Esophagus squamous epithelium (tissue), 5 donors: ENCODE data around the gene FGF5. TPM values are rescaled to one million over a fixed set of nuclear protein-coding genes. Genes with fewer than 3 reads are reported as not detected.

Experiments
- DNase-seq: peaks from one replicate; lab custom pipeline; 2025; lab: John Stamatoyannopoulos, UW
- H3K27ac ChIP-seq, 4 donors: fragments of 200-600 bp; sonication (generic); one replicate each; pipeline ENCODE4 v1.5.1; 2016 to 2019; ENCODE audit warnings: mild to moderate bottlenecking in 1 of 4
- H3K27me3 ChIP-seq, 4 donors: fragments of 200-600 bp; sonication (generic); 1 replicate in 3 of 4; 2 replicates in 1 of 4; pipeline versions ENCODE4 v1.5.1 to v1.6.0; 2017 to 2021; ENCODE audit warnings: antibody characterized with exemption in 1 of 4
- H3K36me3 ChIP-seq, 3 donors: fragments of 200-600 bp; sonication (generic); one replicate each; pipeline ENCODE4 v1.5.1; 2016 to 2019
- H3K4me1 ChIP-seq, 3 donors: fragments of 200-600 bp; sonication (generic); one replicate each; pipeline ENCODE4 v1.5.1; 2017 to 2019
- H3K4me3 ChIP-seq, 4 donors: fragments of 200-600 bp; sonication (generic); 1 replicate in 3 of 4; 2 replicates in 1 of 4; pipeline ENCODE4 v1.5.1; 2016 to 2019; ENCODE audit warnings: mild to moderate bottlenecking in 2 of 4, moderate library complexity in 1 of 4
- H3K9me3 ChIP-seq, 3 donors: fragments of 200-600 bp; sonication (generic); one replicate each; pipeline ENCODE4 v1.5.1; 2016 to 2019
- CTCF ChIP-seq, 6 experiments: fragments of 450-650 bp in 4 of 6; fragments of 200-600 bp in 2 of 6; sonication (generic) in 2 of 6; IDR thresholded peaks; one replicate each; pipeline ENCODE4 v1.5.1; 2016 to 2019; ENCODE audit warnings: antibody characterized with exemption in 6 of 6, mild to moderate bottlenecking in 4 of 6, moderate library complexity in 4 of 6
- POLR2A ChIP-seq, 4 donors: fragments of 450-650 bp; IDR thresholded peaks; one replicate each; pipeline ENCODE4 v1.6.1; 2017; ENCODE audit warnings: antibody characterized with exemption in 4 of 4, mild to moderate bottlenecking in 4 of 4, moderate library complexity in 3 of 4
- WGBS, 2 donors: methylation state at CpG; one replicate each; pipeline ENCODE4 v1.1.5; 2018; 5-methylcytosine and 5-hydroxymethylcytosine counted together
- intact Hi-C: fragments of 100-400 bp; cut with DNase I; formaldehyde crosslinking; loops from one replicate; pipeline ENCODE4 v1.15.0; 2022
- total RNA-seq, 4 donors: library from RNA; depleted of rRNA; stranded (reverse); fragments of >200 nt; gene quantifications; one replicate each; pipeline ENCODE4 v1.1.0, GENCODE V29; 2016
- donor health status: DM: yes; HTN: yes; CAD: no.

Gene FGF5
- total RNA-seq, 4 donors from 2014 or later = not detected

- intact Hi-C loops = no loop called here
- H3K4me1 ChIP-seq = no peaks in the 10 kb centered on the region
- H3K4me3 ChIP-seq = no peak overlapping the region
- H3K27ac ChIP-seq = no peak overlapping the region
- H3K27me3 ChIP-seq = peaks cover 0 to 71% (median 4%) of the 10 kb centered on the region in 4 donors
- TF ChIP-seq CTCF (IDR thresholded peaks at IDR 0.05) = no peak
- no peaks in the 10 kb centered on the region for H3K9me3 ChIP-seq
- WGBS, 2 donors = 38 to 40% methylated on average over 4 of the region's 4 CpGs
- H3K36me3 ChIP-seq = no peaks in the 10 kb centered on the region
- no peak for DNase-seq
Observed at GRCh38 chr4:80259012-80259411, 7.5 kb upstream of the FGF5 start.

GRCh38 chr4:80259817-80260216 is 6.6 kb upstream of the FGF5 start:
- Histone ChIP-seq H3K36me3 (no peaks in the 10 kb centered on the region), H3K4me1 (no peaks in the 10 kb centered on the region), H3K27me3 (peaks cover 0 to 74% (median 12%) of the 10 kb centered on the region in 4 donors), H3K9me3 (no peaks in the 10 kb centered on the region), H3K4me3 (no peak overlapping the region), H3K27ac (no peak overlapping the region)
- TF ChIP-seq CTCF (IDR thresholded peaks at IDR 0.05) = no peak
- no peak for TF ChIP-seq POLR2A (IDR thresholded peaks at IDR 0.05)
- WGBS, 2 donors = 84% methylated on average over 3 of the region's 3 CpGs
- intact Hi-C loops = no loop called here
- DNase-seq = no peak

- Histone ChIP-seq H3K4me1 (peaks cover 7 to 21% (median 10%) of the 10 kb centered on the region in 3 donors), H3K27me3 (peaks cover 0 to 82% (median 24%) of the 10 kb centered on the region in 4 donors), H3K4me3 (no peak overlapping the region), H3K27ac (no peak overlapping the region), H3K36me3 (no peaks in the 10 kb centered on the region), H3K9me3 (no peaks in the 10 kb centered on the region)
- WGBS, 2 donors = 58 to 81% methylated on average over 1 to 2 of the region's 3 CpGs
- intact Hi-C loops = no loop called here
- TF ChIP-seq POLR2A (IDR thresholded peaks at IDR 0.05) (no peak), CTCF (IDR thresholded peaks at IDR 0.05) (no peak)
- DNase-seq = no peak
Observed at GRCh38 chr4:80261989-80262600, 4.4 kb upstream of the FGF5 start.

GRCh38 chr4:80263541-80264351 is 2.7 kb upstream of the FGF5 start:
- TF ChIP-seq POLR2A (IDR thresholded peaks at IDR 0.05) = no peak
- no peak for DNase-seq
- WGBS, 2 donors = 39 to 49% methylated on average over 28 to 31 of the region's 36 CpGs
- H3K4me1 ChIP-seq = peaks cover 8 to 34% (median 10%) of the 10 kb centered on the region in 3 donors
- H3K9me3 ChIP-seq = no peaks in the 10 kb centered on the region
- H3K27ac ChIP-seq = no peak overlapping the region
- intact Hi-C loops = no loop called here
- H3K36me3 ChIP-seq = no peaks in the 10 kb centered on the region
- peaks cover 0 to 93% (median 25%) of the 10 kb centered on the region in 4 donors for H3K27me3 ChIP-seq
- no peak overlapping the region for H3K4me3 ChIP-seq

GRCh38 chr4:80264352-80264647 is 2.2 kb upstream of the FGF5 start:
- TF ChIP-seq POLR2A (IDR thresholded peaks at IDR 0.05) (no peak), CTCF (IDR thresholded peaks at IDR 0.05) (no peak)
- 8% methylated on average over 2 to 4 of the region's 4 CpGs for WGBS, 2 donors
- intact Hi-C loops = no loop called here
- peaks cover 8 to 34% (median 10%) of the 10 kb centered on the region in 3 donors for H3K4me1 ChIP-seq
- H3K36me3 ChIP-seq = no peaks in the 10 kb centered on the region
- no peak for DNase-seq
- H3K9me3 ChIP-seq = no peaks in the 10 kb centered on the region
- H3K27ac ChIP-seq = no peak overlapping the region
- H3K4me3 ChIP-seq = no peak overlapping the region
- peaks cover 0 to 93% (median 25%) of the 10 kb centered on the region in 4 donors for H3K27me3 ChIP-seq
